Measurements from ENCODE around the gene GP9.
"Not testable (repeated sequence)": the region's sequence is repeated elsewhere in the genome, so short reads cannot be mapped to it uniquely, and the experiment has no call there.

Gene GP9

GRCh38 chr3:129070086-129070885, 9.7 kb downstream of the GP9 start:
- DNase-seq (ENCODE audit: low read depth) = no peak

- DNase-seq (ENCODE audit: low read depth) = no peak
Observed at GRCh38 chr3:129077222-129077621, 16.6 kb downstream of the GP9 start.

GRCh38 chr3:129078510-129078909, 17.9 kb downstream of the GP9 start:
- DNase-seq (ENCODE audit: low read depth) = no peak

GRCh38 chr3:129081503-129081902, 20.9 kb downstream of the GP9 start:
- DNase-seq (ENCODE audit: low read depth) = no peak

- DNase-seq (ENCODE audit: low read depth) = no peak
Observed at GRCh38 chr3:129082026-129082425, 21.4 kb downstream of the GP9 start.

- DNase-seq (ENCODE audit: low read depth) = no peak
Observed at GRCh38 chr3:129084501-129084900, 23.9 kb downstream of the GP9 start.

- no peak for DNase-seq (ENCODE audit: low read depth)
Observed at GRCh38 chr3:129085165-129085715, 24.7 kb downstream of the GP9 start.

- DNase-seq (ENCODE audit: low read depth) = no peak
Observed at GRCh38 chr3:129085818-129086217, 25.2 kb downstream of the GP9 start.

GRCh38 chr3:129087138-129087702, 26.6 kb downstream of the GP9 start:
- DNase-seq (ENCODE audit: low read depth) = no peak

- not testable (repeated sequence) for DNase-seq (ENCODE audit: low read depth)
Observed at GRCh38 chr3:129087904-129088303, 27.3 kb downstream of the GP9 start.

GRCh38 chr3:129088312-129088711, 27.7 kb downstream of the GP9 start:
- DNase-seq (ENCODE audit: low read depth) = not testable (repeated sequence)

- no peak for DNase-seq (ENCODE audit: low read depth)
Observed at GRCh38 chr3:129095285-129095684, 34.7 kb downstream of the GP9 start.

- no peak for DNase-seq (ENCODE audit: low read depth)
Observed at GRCh38 chr3:129100274-129100673, 39.7 kb downstream of the GP9 start.

GRCh38 chr3:129101370-129102138, 41.0 kb downstream of the GP9 start:
- DNase-seq (ENCODE audit: low read depth) = no peak

- DNase-seq (ENCODE audit: low read depth) = no peak
Observed at GRCh38 chr3:129103296-129103695, 42.7 kb downstream of the GP9 start.

GRCh38 chr3:129104051-129104450, 43.5 kb downstream of the GP9 start:
- no peak for DNase-seq (ENCODE audit: low read depth)

GRCh38 chr3:129104498-129105079, 44.0 kb downstream of the GP9 start:
- DNase-seq (ENCODE audit: low read depth) = no peak

GRCh38 chr3:129105862-129106261, 45.3 kb downstream of the GP9 start:
- no peak for DNase-seq (ENCODE audit: low read depth)

- DNase-seq (ENCODE audit: low read depth) = no peak
Observed at GRCh38 chr3:129106320-129106719, 45.7 kb downstream of the GP9 start.

GRCh38 chr3:129106866-129107565, 46.4 kb downstream of the GP9 start:
- DNase-seq (ENCODE audit: low read depth) = no peak

- no peak for DNase-seq (ENCODE audit: low read depth)
Observed at GRCh38 chr3:129107793-129108192, 47.2 kb downstream of the GP9 start.

All from activated T-cell treated with anti-CD3 and anti-CD28 coated beads for 24 hours (primary cell).